ENCODE data around the gene SMAP1.
"Not testable (repeated sequence)": the region's sequence is repeated elsewhere in the genome, so short reads cannot be mapped to it uniquely, and the experiment has no call there.

SMAP1 gene

DNA sequence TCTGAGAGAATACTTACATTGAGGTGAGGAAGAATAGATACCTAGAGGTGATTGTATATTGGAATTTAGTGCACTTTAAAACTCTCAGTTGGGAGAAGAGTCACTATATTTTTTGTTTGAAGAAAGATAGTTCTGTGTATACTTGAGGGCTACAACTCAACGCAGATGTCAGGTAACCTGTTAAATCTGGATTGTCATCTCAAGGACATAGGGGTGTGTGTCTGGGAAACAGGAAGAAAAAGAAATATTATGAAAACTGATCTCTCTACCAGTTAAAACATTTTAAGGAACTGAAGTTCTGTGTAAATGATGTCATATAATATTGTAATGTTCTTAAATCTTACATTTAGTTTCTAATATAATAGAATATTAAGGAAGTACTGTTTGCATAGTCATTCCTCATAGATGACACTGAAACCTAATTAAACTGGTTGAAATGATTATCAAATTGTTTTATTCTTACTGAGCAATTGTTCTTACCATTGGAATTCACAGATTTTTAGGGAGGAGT, 86.2 kb downstream of the SMAP1 start:
- Histone ChIP-seq H3K27me3 (ENCODE audit: control insufficient read depth in 1 of 2, insufficient read depth in 2 of 2, low read length in 2 of 2) (no peaks in the 10 kb centered on the region), H3K4me1 (ENCODE audit: insufficient read depth, low read length) (no peaks in the 10 kb centered on the region), H3K9me3 (ENCODE audit: low read length) (no peaks in the 10 kb centered on the region), H3K9ac (ENCODE audit: low read length) (no peak overlapping the region), H3K36me3 (ENCODE audit: insufficient read depth, low read length) (peaks cover 4% of the 10 kb centered on the region), H3K4me3 (ENCODE audit: low read depth in 1 of 2, low read length in 2 of 2) (no peak overlapping the region), H3K27ac (ENCODE audit: low read depth, low read length) (no peak overlapping the region)

DNA sequence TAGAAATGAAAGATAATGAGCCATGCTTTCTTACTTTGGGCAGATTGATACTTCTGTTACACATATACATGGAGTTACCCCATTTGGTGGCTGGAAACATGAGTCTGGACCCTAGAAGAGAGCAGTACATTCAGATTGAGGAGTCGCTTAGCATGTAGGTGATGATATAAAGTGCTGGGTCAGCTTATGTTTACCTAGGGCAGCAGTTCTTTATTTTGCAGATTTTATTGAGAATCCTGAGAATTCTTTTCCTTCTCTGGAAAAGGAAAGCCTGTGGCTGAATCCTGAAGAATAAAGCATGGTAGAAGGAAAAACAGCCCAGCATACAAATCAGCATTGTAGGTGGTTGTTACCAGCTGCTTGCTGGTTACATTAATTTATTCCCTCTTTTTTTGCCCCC, 91.2 kb downstream of the SMAP1 start:
- H3K9me3 ChIP-seq (ENCODE audit: low read length) = no peaks in the 10 kb centered on the region
- no peak overlapping the region for H3K9ac ChIP-seq (ENCODE audit: low read length)
- H3K4me3 ChIP-seq (ENCODE audit: low read depth in 1 of 2, low read length in 2 of 2) = no peak overlapping the region
- H3K36me3 ChIP-seq (ENCODE audit: insufficient read depth, low read length) = peaks cover 4% of the 10 kb centered on the region
- no peaks in the 10 kb centered on the region for H3K4me1 ChIP-seq (ENCODE audit: insufficient read depth, low read length)
- H3K27me3 ChIP-seq (ENCODE audit: control insufficient read depth in 1 of 2, insufficient read depth in 2 of 2, low read length in 2 of 2) = no peaks in the 10 kb centered on the region
- no peak overlapping the region for H3K27ac ChIP-seq (ENCODE audit: low read depth, low read length)

DNA sequence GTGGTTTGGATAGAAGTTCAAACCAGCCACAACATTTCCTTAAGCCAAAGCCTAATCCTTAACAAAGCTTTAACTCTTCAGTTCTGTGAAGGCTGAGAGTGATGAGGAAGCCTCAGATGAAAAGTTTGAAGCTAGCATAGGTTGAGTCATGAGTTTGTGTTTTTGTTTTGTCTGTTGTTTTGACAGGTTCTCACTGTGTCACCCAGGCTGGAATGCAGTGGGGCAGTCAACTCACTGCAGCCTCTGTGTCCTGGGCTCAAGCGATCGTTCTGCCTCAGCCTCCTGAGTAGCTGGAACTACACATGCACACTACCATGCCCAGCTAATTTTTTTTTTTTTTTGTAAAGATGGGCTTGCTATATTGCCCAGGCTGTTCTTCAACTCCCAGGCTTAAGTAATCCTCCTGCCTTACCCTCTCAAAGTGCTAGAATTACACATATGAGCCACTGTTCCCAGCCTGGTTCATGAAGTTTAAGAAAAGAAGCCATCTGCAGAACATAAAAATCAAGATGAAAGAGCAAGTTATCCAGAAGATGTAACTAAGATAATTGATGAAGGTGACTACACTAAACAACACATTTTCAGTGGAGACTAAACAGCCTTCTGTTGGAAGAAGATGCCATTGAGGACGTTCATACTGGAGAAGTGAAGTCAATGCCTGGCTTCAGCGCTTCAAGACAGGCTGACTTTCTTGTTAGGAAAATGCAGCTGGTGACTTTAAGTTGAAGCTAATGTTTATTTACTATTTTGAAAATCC, 96.2 kb downstream of the SMAP1 start:
- Histone ChIP-seq H3K27me3 (ENCODE audit: control insufficient read depth in 1 of 2, insufficient read depth in 2 of 2, low read length in 2 of 2) (no peaks in the 10 kb centered on the region), H3K36me3 (ENCODE audit: insufficient read depth, low read length) (no peaks in the 10 kb centered on the region), H3K4me1 (ENCODE audit: insufficient read depth, low read length) (no peaks in the 10 kb centered on the region), H3K9me3 (ENCODE audit: low read length) (no peaks in the 10 kb centered on the region), H3K27ac (ENCODE audit: low read depth, low read length) (no peak overlapping the region), H3K4me3 (ENCODE audit: low read depth in 1 of 2, low read length in 2 of 2) (no peak overlapping the region), H3K9ac (ENCODE audit: low read length) (no peak overlapping the region)

DNA sequence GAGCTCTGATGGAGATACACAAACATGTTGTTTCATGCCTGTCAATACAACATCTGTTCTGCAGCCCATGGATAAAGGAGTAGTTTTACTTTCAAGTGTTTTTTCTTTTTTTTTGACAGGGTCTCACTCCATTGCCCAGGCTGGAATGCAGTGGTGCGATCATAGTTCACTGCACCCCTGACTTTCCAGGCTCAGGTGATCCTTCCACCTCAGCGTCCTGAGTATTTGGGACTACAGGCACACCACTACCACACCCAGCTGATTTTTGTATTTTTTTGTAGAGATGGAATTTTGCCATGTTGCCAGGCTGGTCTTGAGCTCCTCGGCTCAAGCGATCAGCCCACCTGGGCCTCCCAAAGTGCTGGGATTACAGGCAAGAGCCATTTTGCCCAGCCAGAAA, 97.0 kb downstream of the SMAP1 start:
- Histone ChIP-seq H3K27ac (ENCODE audit: low read depth, low read length) (no peak overlapping the region), H3K36me3 (ENCODE audit: insufficient read depth, low read length) (no peaks in the 10 kb centered on the region), H3K9ac (ENCODE audit: low read length) (no peak overlapping the region), H3K4me1 (ENCODE audit: insufficient read depth, low read length) (no peaks in the 10 kb centered on the region), H3K4me3 (ENCODE audit: low read depth in 1 of 2, low read length in 2 of 2) (no peak overlapping the region), H3K27me3 (ENCODE audit: control insufficient read depth in 1 of 2, insufficient read depth in 2 of 2, low read length in 2 of 2) (no peaks in the 10 kb centered on the region), H3K9me3 (ENCODE audit: low read length) (no peaks in the 10 kb centered on the region)

DNA sequence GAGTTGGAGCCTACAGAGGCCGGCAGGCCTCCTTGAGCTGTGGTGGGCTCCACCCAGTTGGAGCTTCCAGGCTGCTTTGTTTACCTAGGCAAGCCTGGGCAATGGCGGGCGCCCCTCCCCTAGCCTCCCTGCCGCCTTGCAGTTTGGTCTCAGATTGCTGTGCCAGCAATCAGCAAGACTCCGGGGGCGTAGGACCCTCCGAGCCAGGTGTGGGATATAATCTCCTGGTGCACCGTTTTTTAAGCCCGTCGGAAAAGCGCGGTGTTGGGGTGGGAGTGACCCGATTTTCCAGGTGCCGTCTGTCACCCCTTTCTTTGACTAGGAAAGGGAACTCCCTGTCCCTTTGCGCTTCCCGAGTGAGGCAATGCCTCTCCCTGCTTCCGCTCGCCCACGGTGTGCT, 103.7 kb downstream of the SMAP1 start:
- not testable (repeated sequence) for H3K27ac ChIP-seq (ENCODE audit: low read depth, low read length); H3K4me1 ChIP-seq (ENCODE audit: insufficient read depth, low read length); H3K36me3 ChIP-seq (ENCODE audit: insufficient read depth, low read length); H3K9me3 ChIP-seq (ENCODE audit: low read length); H3K9ac ChIP-seq (ENCODE audit: low read length); H3K27me3 ChIP-seq (ENCODE audit: control insufficient read depth in 1 of 2, insufficient read depth in 2 of 2, low read length in 2 of 2); H3K4me3 ChIP-seq (ENCODE audit: low read depth in 1 of 2, low read length in 2 of 2)

DNA sequence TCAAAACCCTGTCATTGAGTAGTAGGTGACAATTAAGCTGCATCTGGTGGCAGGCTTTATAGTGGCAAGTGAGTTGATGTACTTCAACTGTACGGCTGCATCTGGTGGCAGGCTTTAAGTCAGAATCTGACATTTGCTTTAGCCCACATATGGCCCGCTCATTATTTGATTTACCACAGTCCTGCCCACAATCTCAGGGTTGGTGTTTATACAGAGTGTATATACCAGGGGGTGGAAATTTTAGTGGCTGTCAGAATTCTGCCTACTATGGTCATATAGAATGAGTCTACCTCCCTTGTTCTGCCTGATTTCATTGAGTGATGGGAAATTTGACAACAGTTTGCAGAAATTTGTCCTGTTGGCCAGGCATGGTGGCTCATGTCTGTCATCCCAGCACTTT, 112.3 kb downstream of the SMAP1 start:
- Histone ChIP-seq H3K27ac (ENCODE audit: low read depth, low read length) (no peak overlapping the region), H3K4me3 (ENCODE audit: low read depth in 1 of 2, low read length in 2 of 2) (no peak overlapping the region), H3K9ac (ENCODE audit: low read length) (no peak overlapping the region), H3K9me3 (ENCODE audit: low read length) (no peaks in the 10 kb centered on the region), H3K27me3 (ENCODE audit: control insufficient read depth in 1 of 2, insufficient read depth in 2 of 2, low read length in 2 of 2) (no peaks in the 10 kb centered on the region), H3K4me1 (ENCODE audit: insufficient read depth, low read length) (no peaks in the 10 kb centered on the region), H3K36me3 (ENCODE audit: insufficient read depth, low read length) (no peaks in the 10 kb centered on the region)

DNA sequence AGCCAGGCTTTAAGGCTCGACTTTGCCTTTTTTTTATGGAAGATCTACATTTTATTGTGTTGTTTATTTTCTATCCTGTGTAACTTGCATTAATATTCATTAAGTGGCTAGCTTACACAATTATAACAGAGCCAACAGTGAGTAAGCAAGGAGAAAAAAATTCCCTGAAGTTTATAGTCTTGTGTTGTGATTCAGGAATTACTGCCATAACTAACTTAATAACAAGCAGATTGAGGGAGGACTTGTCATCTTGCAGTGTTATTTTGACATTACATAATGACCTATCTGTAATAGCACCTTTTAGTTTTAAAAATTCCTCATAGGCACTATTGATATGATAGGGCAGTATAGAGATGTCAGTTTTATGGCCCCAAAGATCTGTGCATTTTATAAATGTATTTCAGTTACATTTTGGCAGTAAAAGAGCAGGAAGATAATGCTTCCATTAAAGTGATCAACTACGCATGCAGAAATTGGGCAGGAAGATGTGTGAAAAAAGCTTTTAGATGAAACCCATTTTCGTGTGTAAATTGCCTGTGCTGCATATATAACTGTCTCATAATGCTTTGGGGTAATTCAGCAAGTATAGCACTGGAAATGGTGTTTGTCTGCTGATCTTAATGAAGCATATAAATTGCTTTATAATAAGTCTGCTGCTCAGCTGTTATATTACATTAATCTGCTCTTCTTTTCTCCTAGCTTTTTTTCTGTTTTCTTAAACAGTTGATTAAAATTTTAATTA, 123.0 kb downstream of the SMAP1 start:
- H3K36me3 ChIP-seq (ENCODE audit: insufficient read depth, low read length) = no peaks in the 10 kb centered on the region
- H3K27me3 ChIP-seq (ENCODE audit: control insufficient read depth in 1 of 2, insufficient read depth in 2 of 2, low read length in 2 of 2) = no peaks in the 10 kb centered on the region
- no peak overlapping the region for H3K9ac ChIP-seq (ENCODE audit: low read length)
- no peaks in the 10 kb centered on the region for H3K4me1 ChIP-seq (ENCODE audit: insufficient read depth, low read length)
- no peak overlapping the region for H3K4me3 ChIP-seq (ENCODE audit: low read depth in 1 of 2, low read length in 2 of 2)
- H3K27ac ChIP-seq (ENCODE audit: low read depth, low read length) = no peak overlapping the region
- H3K9me3 ChIP-seq (ENCODE audit: low read length) = no peaks in the 10 kb centered on the region

DNA sequence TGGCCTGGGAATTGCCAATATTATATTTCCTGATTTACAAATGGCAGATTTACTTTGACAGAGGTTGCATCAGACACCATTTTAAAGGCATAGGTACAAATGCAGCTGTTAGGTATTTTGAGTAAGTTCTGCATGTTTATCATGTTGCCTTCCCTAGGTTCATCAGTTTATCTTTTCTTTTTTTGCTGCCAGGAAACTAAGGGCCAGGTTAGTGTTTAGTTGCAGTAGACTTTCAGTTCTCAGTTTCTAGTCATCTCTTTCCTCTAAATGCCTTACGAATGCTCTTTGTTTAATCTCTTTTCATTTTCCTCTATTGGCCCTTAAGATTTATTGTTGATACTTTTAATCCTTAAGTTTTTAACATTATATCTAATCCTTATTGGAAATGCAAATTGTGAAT, 129.9 kb downstream of the SMAP1 start:
- Histone ChIP-seq H3K4me3 (ENCODE audit: low read depth in 1 of 2, low read length in 2 of 2) (no peak overlapping the region), H3K9me3 (ENCODE audit: low read length) (no peaks in the 10 kb centered on the region), H3K9ac (ENCODE audit: low read length) (no peak overlapping the region)

DNA sequence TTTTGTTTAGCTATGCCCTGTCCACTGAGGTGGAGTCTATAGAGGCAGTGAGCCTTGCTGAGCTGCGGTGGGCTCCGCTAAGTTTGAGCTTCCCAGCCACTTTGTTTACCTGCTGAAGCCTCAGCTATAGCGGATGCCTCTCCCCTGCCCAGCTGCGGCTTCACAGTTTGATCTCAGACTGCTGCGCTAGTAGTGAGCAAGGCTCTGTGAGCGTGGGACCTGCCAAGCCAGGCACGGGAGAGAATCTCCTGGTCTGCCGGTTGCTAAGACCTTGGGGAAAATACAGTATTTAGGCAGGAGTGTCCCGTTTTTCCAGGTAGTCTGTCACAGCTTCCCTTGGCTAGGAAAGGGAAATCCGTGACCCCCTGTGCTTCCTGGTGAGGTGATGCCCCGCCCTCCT, 138.4 kb downstream of the SMAP1 start:
- Histone ChIP-seq H3K27ac (ENCODE audit: low read depth, low read length) (no peak overlapping the region), H3K27me3 (ENCODE audit: control insufficient read depth in 1 of 2, insufficient read depth in 2 of 2, low read length in 2 of 2) (no peaks in the 10 kb centered on the region), H3K9ac (ENCODE audit: low read length) (no peak overlapping the region), H3K9me3 (ENCODE audit: low read length) (no peaks in the 10 kb centered on the region), H3K4me3 (ENCODE audit: low read depth in 1 of 2, low read length in 2 of 2) (no peak overlapping the region), H3K4me1 (ENCODE audit: insufficient read depth, low read length) (no peaks in the 10 kb centered on the region), H3K36me3 (ENCODE audit: insufficient read depth, low read length) (no peaks in the 10 kb centered on the region)

More for the DNA sequence above, 129.9 kb downstream of the SMAP1 start:
- H3K36me3 ChIP-seq (ENCODE audit: insufficient read depth, low read length) = no peaks in the 10 kb centered on the region
- no peak overlapping the region for H3K27ac ChIP-seq (ENCODE audit: low read depth, low read length)
- no peaks in the 10 kb centered on the region for H3K27me3 ChIP-seq (ENCODE audit: control insufficient read depth in 1 of 2, insufficient read depth in 2 of 2, low read length in 2 of 2)
- H3K4me1 ChIP-seq (ENCODE audit: insufficient read depth, low read length) = no peaks in the 10 kb centered on the region

DNA sequence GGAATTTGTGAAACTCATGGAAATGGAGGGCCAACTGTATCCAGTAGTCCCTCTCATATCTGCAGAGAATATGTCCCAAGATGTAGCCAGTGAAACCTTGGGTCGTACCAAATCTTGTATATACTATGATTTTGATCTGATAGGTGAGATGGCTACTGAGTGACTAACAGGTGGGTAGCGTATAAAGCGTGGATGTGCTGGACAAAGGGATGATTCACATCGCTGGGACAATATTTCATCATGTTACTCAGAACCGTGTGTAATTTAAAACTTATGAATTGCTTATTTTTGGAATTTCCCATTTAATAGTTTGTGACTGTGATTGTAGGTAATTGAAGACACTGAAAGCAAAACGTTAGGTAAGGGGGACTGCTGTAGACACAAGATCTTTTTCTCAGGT, 144.1 kb downstream of the SMAP1 start:
- H3K4me3 ChIP-seq (ENCODE audit: low read depth in 1 of 2, low read length in 2 of 2) = no peak overlapping the region
- no peaks in the 10 kb centered on the region for H3K27me3 ChIP-seq (ENCODE audit: control insufficient read depth in 1 of 2, insufficient read depth in 2 of 2, low read length in 2 of 2)
- no peak overlapping the region for H3K27ac ChIP-seq (ENCODE audit: low read depth, low read length)
- no peaks in the 10 kb centered on the region for H3K36me3 ChIP-seq (ENCODE audit: insufficient read depth, low read length)
- no peak overlapping the region for H3K9ac ChIP-seq (ENCODE audit: low read length)
- H3K9me3 ChIP-seq (ENCODE audit: low read length) = no peaks in the 10 kb centered on the region
- no peaks in the 10 kb centered on the region for H3K4me1 ChIP-seq (ENCODE audit: insufficient read depth, low read length)

DNA sequence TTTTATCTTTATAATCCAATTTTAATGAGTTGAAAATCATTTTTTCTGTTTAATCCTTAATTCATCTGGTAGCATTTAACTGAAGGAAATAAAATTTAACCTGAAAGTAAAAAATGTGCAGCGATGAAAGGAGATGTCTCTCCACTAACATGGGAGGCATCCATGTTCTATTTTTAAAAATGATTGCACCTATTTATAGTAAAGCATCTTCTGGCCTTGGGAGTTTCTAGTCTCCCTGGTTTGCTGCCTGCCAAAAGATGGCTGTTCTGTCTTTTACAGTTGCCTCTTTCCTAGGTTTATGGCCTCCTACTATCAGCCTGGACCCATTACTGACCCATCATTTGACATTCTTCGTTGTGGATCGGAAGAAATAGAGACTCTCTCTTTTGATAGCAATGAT, 146.2 kb downstream of the SMAP1 start:
- H3K27me3 ChIP-seq (ENCODE audit: control insufficient read depth in 1 of 2, insufficient read depth in 2 of 2, low read length in 2 of 2) = no peaks in the 10 kb centered on the region
- H3K4me3 ChIP-seq (ENCODE audit: low read depth in 1 of 2, low read length in 2 of 2) = no peak overlapping the region
- no peak overlapping the region for H3K9ac ChIP-seq (ENCODE audit: low read length)
- no peak overlapping the region for H3K27ac ChIP-seq (ENCODE audit: low read depth, low read length)
- H3K9me3 ChIP-seq (ENCODE audit: low read length) = no peaks in the 10 kb centered on the region
- no peaks in the 10 kb centered on the region for H3K4me1 ChIP-seq (ENCODE audit: insufficient read depth, low read length)
- H3K36me3 ChIP-seq (ENCODE audit: insufficient read depth, low read length) = no peaks in the 10 kb centered on the region

DNA sequence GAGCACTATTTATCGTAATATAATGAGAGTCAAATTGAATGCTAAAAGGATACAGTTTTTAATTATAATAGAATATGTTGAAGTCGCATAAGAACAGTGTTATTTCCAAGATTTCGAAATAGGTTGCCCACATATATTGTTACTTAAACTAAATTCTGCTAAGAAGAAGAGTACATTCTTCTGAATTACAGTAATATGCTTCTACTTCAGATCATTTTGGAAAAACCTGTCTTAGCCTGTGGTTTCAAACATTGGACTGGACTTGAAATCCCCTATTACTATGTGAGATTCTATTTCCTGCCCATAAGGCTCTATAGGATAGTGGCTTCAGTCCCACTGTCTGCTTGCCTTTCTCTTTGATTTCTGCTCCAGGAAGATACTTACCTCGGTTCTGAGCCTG, 152.0 kb downstream of the SMAP1 start:
- Histone ChIP-seq H3K9ac (ENCODE audit: low read length) (no peak overlapping the region), H3K36me3 (ENCODE audit: insufficient read depth, low read length) (no peaks in the 10 kb centered on the region), H3K27ac (ENCODE audit: low read depth, low read length) (no peak overlapping the region), H3K4me1 (ENCODE audit: insufficient read depth, low read length) (no peaks in the 10 kb centered on the region), H3K9me3 (ENCODE audit: low read length) (no peaks in the 10 kb centered on the region), H3K27me3 (ENCODE audit: control insufficient read depth in 1 of 2, insufficient read depth in 2 of 2, low read length in 2 of 2) (no peaks in the 10 kb centered on the region), H3K4me3 (ENCODE audit: low read depth in 1 of 2, low read length in 2 of 2) (no peak overlapping the region)
